NCI-H1048 (cell line): ENCODE data around the gene CACNA1I.

Source experiments
- DNase-seq: peaks from one replicate; lab custom pipeline; 2025; lab: John Stamatoyannopoulos, UW

Gene CACNA1I

DNA sequence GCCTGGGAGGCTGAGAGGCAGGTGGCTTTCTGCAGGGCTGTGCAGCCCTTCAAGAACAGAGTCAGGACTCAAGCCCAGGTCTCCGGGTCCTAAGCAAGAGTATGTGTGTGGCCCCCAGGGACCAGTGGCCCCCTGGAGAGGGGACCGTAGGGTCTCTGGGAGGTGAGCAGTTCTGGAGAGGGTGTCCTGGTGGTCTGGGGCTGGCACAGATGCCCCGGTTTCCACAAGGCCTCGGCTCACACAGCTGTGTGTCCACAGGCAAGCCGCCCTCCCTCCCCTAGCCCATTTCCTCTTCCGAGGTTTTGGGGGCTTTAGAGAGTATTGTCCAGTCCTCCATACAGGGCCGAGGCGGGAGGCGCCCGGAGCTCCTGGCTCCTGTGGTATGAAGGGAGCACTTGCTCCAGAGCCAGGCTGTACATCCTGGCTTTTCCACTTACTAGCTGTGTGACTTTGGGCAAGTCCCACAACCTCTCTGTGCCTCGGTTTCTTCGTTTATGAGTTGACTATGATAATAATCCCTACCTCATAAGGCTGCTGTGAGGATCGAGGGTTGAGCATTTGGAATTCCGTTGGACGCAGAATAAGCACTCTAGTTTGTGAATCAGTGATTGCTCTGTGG, 34.6 kb upstream of the CACNA1I start:
- DNase-seq = no peak

DNA sequence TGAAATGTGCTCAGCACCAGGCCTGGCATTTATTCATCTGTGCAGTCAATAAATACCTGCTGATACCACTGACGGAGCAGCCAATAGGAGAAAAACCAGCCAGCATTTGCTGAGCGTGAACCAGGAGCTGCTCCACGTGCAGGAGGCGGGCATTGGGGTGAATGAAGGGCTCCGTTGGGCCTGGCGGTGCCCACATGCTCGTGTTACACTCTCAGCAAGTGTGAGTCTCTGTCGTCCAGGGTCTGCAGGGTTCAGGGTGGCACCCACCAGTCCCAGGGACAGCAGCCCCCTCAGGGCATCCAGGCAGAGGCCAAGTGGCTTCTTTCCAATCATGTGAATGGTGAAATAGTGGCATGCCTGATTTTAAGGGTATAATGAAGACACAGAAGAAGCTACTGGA, 33.8 kb upstream of the CACNA1I start:
- no peak for DNase-seq

DNA sequence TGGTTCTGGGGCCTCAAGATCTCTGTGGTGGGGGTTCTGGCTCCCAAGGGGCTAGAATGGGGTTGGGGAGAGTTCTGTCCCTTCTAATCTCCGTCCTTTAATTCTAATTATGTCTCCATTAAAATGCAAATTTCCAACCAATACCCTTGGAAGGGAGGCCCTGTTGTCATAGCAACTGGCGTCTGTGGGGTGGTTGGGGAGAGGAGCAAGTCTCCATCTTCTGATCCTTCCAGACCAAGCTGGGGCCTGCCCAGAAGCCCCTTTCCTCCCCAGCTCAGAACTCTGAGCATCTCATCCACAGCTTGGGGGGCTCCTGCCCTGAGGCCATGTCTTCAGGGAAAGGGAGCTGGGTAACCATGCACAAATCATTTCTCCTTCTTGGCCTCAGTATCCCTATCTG, 32.6 kb upstream of the CACNA1I start:
- DNase-seq = no peak

DNA sequence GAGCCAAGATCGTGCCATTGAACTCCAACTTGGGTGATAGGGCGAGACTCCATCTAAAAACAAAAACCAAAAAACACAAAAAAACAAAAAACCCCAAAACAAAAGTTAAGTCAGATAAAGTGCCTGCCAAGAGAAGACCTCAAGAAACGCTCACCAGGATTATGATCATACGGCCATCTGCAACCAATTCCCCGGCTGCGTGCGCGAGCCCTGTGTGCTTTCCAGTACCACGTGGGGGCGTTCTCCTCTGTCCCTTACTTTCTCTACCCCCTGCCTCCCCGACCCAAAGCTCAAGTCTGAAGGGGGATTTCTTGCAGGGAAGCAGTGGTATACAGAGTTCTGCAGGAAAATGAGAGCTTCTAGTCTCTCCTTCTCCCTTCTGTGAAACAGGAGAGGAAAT, 27.5 kb upstream of the CACNA1I start:
- no peak for DNase-seq

DNA sequence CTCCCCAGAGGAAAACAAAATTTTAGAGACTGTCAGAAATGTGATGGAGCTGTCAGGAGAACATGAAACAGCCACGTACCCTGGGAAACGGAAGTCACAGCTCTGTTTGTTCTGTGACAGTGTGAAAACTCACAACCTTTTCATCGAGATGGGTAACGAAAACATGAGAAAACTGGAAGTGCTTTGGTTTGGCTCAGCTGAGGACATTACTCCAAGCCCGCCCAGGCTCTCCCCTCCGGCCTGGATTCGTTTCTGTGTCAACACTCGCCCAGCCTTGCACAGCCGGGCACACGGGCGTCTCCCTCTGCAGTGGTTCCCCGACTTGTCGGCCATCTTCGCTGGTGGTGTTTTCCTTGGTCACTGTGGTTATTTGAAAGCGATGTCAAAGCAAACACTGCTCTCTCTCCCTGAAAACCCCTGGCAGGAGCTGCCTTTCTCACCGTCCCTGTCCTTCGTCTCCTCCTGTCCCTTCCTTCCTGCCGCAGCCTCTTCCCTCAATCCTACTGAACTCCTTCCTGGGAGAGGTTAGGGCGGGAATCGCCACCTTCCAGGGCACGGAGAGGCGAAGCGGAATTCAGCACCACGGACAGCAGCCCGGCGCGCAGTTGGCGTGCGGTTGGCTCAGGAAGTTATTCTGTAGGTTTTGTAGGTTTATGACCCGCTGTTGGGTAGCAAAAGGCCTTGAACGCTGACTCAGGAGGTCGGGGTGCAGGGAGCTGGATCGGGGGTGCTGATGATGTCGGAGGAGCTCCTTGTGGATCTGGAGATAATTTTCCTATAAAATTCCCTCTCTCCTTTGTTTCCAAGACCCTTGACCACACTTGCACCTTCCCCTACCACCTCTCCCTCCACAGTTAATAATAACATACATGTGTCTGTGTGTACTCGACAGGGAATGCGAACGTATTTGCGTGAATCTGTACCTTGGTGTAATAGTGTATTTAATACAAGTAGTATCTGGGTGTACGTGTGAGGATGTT, 24.9 kb upstream of the CACNA1I start:
- peak; percentile 12 for DNase-seq

DNA sequence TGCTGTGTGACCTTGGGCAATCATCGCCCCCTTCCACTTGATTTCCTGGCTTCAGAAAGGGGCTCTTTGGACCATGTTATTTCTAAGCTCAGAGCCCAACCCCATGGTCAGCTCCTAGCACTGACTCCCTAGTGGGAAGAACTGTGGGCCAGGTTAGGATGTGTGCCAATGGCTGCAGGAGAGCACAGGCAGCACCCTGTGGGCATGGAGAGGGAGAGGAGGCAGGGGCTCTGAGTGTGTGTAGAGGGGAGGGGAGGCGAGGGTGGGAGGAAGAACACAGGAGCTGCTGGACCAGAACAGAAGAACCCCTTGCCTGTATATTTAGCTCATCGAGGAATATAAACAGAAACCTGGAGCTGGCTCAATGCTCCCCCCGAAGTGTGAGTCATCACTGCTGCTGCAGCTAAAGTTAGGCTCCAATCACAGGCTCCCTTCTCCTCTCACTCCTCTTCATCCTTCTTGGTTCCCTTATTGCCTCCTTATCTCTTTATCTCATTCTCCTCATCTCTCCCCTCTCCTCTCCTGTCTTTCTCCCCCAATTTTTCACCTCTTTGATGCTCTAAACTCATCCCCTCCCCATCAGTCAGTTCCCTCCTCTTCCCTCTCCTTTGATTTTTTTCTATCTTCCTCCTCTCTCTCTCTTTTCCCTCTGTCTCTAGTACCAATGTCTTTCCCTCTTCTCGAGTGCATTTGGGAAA, 23.5 kb upstream of the CACNA1I start:
- no peak for DNase-seq

DNA sequence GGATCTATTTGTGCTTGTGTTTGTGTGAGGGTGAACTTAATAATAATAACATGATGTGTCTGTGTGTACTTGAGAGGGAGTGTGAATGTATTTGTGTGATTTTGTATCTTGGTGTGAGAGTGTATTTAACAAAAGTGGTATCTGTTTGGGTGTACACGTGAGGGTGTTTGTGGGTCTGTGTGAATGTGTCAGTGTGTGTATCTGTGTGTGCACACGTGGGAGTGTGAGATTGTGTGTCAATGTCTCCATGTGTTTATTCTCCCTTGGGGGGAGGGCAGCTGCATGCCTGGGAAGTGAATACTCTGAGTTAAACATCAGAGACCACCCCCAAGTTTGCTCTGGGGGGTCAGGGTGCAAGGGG, 23.0 kb upstream of the CACNA1I start:
- no peak for DNase-seq

DNA sequence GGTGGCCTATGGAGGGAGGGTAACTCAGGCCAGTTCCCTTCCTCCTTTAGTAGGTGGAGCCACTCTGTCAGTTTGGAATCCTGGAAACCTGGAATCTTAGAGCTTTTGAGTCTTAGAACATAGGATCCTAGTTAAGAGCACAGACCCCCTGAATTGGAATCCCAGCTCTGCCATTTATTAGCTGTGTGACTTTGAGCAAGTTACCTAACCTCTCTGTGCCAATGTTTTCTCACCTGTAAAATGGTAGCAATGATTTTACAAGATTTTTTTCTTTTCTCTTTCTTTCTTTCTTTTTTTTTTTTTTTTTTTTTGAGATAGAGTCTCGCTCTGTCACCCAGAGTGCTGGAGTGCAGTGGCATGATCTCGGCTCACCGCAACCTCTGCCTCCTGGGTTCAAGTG, 17.1 kb upstream of the CACNA1I start:
- no peak for DNase-seq

DNA sequence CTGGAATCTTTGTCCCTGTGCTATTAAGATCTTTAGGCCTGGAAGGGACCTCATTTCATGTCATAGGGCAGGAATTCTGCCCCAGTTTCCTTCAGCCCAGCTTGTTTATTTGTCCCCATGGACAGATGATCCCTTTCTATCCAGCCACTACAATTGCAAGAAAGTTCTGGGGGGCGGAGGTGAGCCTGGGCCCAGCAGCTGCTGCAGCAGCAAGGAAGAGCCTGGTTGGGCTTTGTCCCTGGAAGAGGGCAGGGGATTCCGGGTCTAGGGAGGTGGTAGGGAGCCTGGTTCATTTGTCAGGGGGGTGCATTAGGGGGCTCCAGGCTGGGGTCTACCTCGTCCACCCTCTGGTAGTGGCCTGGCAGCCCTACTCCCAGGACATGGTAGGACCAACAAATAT, 16.4 kb upstream of the CACNA1I start:
- no peak for DNase-seq

DNA sequence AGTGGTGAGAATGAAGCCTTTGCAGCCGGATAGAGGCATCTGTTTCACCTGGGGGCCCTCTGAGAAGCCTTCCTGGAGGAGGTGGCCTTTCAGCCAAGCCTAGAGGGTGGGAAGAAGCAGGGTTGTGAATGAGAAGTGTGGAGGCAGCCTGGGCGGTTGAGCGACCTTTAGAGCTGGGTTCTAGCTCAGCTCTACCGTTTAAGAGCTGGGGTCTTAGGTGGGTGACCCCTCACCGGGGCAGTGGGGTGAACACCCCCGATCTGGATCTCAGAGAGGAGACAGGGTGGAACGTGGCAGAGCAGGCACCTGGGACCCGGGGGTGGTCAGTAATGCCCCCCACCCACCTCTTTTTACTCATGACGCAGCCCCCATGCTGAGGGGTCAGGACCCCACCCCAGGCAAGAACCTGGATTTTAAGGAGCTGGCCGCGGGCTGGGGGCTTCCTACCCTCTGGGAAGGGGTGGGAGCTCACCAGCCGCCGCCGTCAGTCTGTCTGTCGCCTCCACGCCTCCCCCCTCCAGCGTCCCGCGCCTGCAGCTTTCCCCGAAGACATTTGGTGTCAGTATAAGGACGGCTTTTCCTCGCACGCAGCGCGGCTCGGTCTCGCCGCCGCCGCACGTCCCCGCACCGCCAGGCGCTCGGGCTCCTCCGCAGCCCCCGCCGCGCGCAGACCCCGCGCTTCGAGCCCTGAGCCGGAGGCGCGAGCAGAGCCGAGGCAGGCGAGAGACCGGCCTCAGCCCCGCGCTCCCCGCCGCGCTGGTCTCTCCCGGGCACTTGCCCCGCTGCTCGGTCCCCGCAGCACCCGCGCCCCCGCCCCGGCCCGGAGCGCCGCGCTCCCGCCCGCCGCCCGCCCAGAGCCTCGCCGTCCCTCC, 13.3 kb upstream of the CACNA1I start:
- DNase-seq = no peak

DNA sequence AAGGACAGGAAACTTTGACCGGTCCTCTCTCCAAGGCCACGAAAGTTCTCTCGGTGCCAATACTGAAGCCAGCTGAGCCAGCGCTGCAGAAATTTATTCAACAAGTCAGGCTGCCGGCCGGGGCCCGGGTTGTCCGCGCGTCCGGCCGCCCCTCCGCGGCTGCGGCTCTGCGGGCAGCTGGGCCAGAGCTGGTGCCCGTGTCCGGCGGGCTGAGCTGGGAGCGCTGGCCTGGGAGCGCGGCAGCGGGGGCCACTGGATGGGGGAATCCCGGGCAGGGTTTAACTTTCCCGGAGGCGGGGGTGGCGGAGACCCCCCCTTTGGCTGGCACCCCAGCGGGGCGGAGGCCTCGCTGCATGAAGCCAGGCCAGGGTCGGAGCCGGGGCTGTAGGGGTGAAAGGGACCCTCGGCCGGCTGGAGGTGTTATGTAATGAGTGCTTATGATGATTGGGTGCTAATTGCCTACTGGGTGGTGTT, 12.3 kb upstream of the CACNA1I start:
- no peak for DNase-seq

DNA sequence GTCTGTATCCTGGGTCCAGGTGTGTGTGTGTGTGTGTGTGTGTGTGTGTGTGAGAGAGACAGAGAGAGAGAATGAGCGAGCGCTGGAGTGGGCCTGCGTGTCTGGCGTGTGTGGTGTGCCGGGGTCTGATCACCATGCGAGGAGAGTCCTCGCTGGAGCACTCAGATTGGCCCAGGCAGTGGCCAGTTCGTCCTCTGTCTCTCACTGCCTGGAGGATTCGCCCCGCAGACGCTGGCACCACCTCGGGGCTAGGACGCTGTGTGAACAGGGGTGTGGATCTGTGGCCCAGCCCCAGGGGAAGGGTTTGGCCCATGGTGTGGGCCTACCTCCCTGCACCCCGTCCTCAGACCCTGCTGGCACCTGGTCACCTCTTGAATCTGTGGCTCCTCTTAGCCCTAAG, 11.6 kb upstream of the CACNA1I start:
- DNase-seq = no peak

DNA sequence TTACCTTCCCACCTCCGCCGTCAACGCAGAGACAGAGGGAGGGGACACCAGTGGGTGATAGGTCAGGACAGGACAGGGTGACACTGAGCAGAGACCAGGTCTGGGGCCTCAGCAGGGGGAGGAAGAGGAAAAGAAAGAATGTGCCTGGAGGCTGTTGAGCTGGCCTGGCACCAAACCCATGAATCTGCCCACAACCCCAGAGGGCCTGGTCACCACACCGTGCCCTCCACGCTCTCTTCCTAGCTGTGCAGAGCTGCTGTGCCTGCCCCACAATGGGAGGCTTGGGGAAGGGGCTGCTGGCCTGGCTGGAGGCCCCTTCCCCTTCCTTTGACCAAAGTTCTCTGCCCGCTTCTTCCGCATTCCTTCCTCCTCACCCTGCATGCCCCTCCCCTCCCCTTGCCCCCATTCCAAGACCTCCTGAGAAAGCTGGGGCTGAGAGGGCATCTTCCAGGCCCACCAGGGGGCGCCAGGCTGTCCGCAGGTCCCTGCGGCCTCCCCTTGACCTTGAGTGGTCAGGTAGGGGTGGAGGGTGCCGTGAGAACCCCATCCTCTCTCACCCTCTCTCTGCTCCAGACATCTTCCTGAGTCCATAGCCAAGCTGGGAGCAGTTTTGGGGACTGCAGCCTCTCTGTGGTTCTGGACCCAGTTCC, 11.0 kb upstream of the CACNA1I start:
- DNase-seq = no peak

DNA sequence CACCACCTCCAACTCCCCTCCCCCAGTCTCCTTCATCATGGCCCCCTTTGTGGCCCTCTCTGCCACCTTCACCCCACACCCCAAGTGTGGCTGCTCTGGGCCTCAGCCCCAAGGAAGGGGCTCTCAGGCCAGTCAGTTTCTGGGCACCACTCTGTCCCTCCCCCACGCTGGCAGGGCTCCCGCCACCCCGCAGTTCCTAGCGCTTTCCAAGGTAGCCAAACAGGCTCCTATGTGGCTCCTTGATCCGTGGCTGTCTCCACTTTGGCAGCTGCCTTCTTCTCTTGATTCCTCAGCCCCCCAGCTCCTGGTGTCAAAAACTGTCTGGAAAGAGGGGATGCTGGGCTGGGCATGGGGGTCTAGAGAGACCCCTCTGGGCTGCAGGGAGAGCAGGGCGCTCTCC, 10.4 kb upstream of the CACNA1I start:
- no peak for DNase-seq

DNA sequence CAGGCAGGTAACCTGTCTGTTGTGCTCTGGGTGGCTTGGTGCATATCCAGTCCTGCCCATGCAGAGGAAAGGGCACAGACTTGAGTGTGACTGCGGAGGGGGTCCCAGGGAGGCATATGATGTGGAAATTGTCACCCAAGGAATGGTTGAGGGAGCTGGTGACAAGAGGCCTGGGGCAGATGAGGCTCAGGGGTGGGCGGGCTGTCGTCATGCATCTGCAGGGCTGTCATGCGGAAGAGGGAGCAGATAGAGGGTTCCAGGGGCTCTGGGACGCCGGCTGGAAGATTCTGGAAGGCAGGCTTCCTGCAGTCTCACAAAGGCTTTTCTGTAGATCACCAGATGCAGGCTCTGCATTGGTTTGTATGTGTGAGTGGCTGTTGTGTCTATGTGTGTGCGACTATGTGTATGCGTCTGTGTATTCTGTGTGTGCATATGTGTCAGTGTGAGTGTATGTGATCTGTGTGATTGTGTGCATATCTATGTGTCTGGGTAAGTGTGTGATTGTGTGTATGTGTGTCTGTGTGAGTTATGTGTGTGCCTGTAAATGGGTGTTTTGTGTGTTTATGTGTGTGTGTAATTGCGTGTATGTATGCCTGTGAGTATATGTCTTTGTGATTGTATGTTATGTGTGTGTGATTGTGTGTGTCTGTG, 7.6 kb upstream of the CACNA1I start:
- DNase-seq = no peak

DNA sequence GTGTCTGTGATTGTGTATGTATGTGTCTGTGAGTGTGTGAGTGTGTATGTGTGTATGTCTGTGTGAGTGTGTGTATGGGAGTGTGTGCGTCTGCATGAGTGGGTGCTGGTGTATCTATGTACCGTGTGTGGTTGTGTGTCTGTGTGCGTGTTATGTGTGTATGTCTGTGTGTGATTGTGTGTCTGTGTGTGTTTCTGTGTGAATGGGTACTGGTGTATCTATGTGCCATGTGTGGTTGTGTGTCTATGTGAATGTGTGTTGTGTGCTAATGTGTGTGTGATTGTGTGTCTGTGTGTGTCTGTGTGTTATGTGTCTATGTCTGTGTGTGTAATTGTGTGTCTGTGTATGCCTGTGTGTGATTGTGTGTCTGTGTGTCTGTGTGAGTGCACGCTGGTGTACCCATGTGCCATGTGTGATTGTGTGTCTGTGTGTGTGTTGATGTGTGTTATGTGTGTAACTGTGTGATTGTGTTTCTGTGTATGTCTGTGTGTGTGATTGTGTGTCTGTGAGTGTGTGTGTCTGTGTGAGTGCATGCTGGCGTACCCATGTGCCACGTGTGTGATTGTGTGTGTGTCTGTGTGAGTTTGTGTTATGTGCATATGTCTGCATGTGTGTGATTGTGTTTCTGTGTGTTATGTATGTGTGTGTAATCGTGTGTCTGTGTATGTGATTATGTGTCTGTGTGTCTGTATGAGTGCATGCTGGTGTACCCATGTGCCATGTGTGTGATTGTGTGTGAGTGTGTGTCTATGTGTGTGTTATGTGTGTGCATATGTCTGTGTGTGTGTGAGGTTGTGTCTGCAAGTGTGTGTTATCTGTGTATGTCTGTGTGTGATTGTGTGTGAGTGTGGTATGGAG, 6.8 kb upstream of the CACNA1I start:
- DNase-seq = no peak

DNA sequence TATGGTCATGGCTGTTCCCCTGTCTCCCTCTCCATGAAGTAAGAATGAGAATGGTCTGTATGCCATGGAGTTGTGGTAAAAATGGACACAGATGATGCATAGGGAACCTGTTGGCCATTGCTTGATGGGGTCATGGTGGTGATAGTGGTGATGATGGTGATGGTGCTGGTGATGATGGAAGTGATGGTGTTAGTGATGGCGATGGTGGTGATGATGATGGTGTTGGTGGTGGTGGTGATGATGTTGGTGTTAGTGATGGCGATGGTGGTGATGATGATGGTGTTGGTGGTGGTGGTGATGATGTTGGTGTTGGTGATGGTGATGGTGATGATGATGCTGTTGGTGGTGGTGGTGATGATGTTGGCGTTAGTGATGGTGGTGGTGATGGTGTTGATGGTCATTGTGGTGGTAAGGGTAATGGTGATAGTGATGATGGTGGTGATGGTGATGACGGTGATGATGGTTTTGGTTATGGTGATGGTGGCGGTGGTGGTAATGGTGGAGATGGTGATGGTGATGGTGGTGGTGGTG, 5.1 kb upstream of the CACNA1I start:
- DNase-seq = no peak

DNA sequence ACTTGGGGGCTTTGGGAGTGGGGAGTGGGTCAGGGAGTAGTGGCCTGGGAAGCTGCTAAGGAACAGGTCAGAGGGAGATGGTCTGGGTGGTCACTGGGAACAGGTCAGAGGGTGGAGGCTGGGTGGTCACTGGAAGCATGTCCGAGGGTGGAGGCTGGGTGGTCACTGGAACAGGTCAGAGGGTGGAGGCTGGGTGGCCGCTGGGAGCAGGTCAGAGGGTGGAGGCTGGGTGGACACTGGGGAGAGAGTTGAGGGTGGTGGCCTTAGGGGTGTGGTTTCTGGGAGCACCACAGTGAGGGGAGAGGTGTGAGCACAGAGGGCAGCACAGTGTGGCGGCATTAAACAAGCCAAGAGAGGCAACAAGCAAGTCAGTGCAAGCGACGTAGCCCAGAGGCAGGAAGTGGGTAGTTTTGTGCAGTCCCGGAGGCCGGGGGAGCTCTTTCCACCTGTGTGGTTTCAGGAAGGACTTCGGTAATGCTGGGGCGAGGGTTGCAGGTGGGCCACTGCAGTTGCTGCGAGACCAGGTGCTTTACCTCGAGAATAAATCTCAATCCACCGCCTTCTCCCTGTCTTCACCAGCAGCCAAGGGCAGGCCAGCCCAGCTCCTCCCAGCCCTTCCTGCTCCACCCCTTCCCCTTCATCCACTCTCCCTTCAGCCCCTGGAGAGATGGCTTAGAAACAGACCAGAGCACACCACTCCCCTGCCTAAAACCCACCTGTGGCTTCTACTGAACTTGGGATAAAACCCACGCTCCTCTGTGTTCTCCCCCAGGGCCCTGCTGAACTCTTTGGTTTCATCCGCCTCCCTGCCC, 3.2 kb upstream of the CACNA1I start:
- DNase-seq = no peak
